ENCODE data around the gene LDAH.

LDAH gene

GRCh38 chr2:20654535-20654813 lies 168.4 kb downstream of the LDAH start:
- Histone ChIP-seq H3K4me2 (ENCODE audit: low read depth, low read length) (no peak overlapping the region), H3K27me3 (replicated peaks; ENCODE audit: insufficient read depth, low read length) (no peaks in the 10 kb centered on the region), H3K4me1 (ENCODE audit: low read length) (peaks cover 10% of the 10 kb centered on the region), H3K79me2 (ENCODE audit: low read length) (peaks cover 12% of the 10 kb centered on the region), H2AFZ (ENCODE audit: low read length) (no peak overlapping the region), H3K36me3 (replicated peaks; ENCODE audit: insufficient read depth, low read length) (no peaks in the 10 kb centered on the region), H4K20me1 (ENCODE audit: insufficient read depth, low read length) (no peaks in the 10 kb centered on the region), H3F3A (ENCODE audit: insufficient read depth, low read length) (peaks cover 5% of the 10 kb centered on the region; the same call in 1 of the 2 replicates), H3K9me2 (replicated peaks; ENCODE audit: insufficient read depth, low read length) (no peaks in the 10 kb centered on the region), H3K4me3 (ENCODE audit: low read length) (no peak overlapping the region), H3K9ac (ENCODE audit: low read length) (no peak overlapping the region), H3K27ac (ENCODE audit: low read length) (no peak overlapping the region), H3K9me3 (replicated peaks; ENCODE audit: insufficient read depth, low read length) (no peaks in the 10 kb centered on the region)
- TF ChIP-seq CTCF (IDR thresholded peaks at IDR 0.05; ENCODE audit: low read length) (no peak), EZH2phosphoT487 (IDR thresholded peaks at IDR 0.05; ENCODE audit: low read length) (no peak), EZH2 (optimal IDR thresholded peaks at IDR 0.05; ENCODE audit: low read depth, low read length) (no peak)
- no peak for DNase-seq

GRCh38 chr2:20653695-20654534 lies 169.0 kb downstream of the LDAH start:
- no peaks in the 10 kb centered on the region for H4K20me1 ChIP-seq (ENCODE audit: insufficient read depth, low read length)
- H3K4me2 ChIP-seq (ENCODE audit: low read depth, low read length), result no peak overlapping the region
- H3K27me3 ChIP-seq (replicated peaks; ENCODE audit: insufficient read depth, low read length), result no peaks in the 10 kb centered on the region
- no peaks in the 10 kb centered on the region for H3K36me3 ChIP-seq (replicated peaks; ENCODE audit: insufficient read depth, low read length)
- no peak overlapping the region for H2AFZ ChIP-seq (ENCODE audit: low read length)
- no peak overlapping the region for H3K9ac ChIP-seq (ENCODE audit: low read length)
- no peak for DNase-seq
- TF ChIP-seq CTCF (IDR thresholded peaks at IDR 0.05; ENCODE audit: low read length) (0 out of 2 replicates have a peak, but pooled peaks have one; percentile 5), EZH2 (optimal IDR thresholded peaks at IDR 0.05; ENCODE audit: low read depth, low read length) (no peak)
- no peaks in the 10 kb centered on the region for H3K9me2 ChIP-seq (replicated peaks; ENCODE audit: insufficient read depth, low read length)
- H3K4me3 ChIP-seq (ENCODE audit: low read length), result no peak overlapping the region
- H3F3A ChIP-seq (ENCODE audit: insufficient read depth, low read length), result peaks cover 5% of the 10 kb centered on the region; the same call in 1 of the 2 replicates
- peaks cover 18% of the 10 kb centered on the region for H3K79me2 ChIP-seq (ENCODE audit: low read length)
- H3K9me3 ChIP-seq (replicated peaks; ENCODE audit: insufficient read depth, low read length), result no peaks in the 10 kb centered on the region
- no peak overlapping the region for H3K27ac ChIP-seq (ENCODE audit: low read length)
- H3K4me1 ChIP-seq (ENCODE audit: low read length), result peaks cover 10% of the 10 kb centered on the region

- Histone ChIP-seq H3K27me3 (replicated peaks; ENCODE audit: insufficient read depth, low read length) (no peaks in the 10 kb centered on the region), H3K36me3 (replicated peaks; ENCODE audit: insufficient read depth, low read length) (no peaks in the 10 kb centered on the region), H3K27ac (ENCODE audit: low read length) (no peak overlapping the region), H4K20me1 (ENCODE audit: insufficient read depth, low read length) (no peaks in the 10 kb centered on the region), H2AFZ (ENCODE audit: low read length) (no peak overlapping the region), H3K9me3 (replicated peaks; ENCODE audit: insufficient read depth, low read length) (no peaks in the 10 kb centered on the region), H3K9me2 (replicated peaks; ENCODE audit: insufficient read depth, low read length) (no peaks in the 10 kb centered on the region), H3F3A (ENCODE audit: insufficient read depth, low read length) (peaks cover 5% of the 10 kb centered on the region; the same call in 1 of the 2 replicates), H3K4me3 (ENCODE audit: low read length) (no peak overlapping the region), H3K4me1 (ENCODE audit: low read length) (peaks cover 10% of the 10 kb centered on the region), H3K79me2 (ENCODE audit: low read length) (peaks cover 24% of the 10 kb centered on the region), H3K4me2 (ENCODE audit: low read depth, low read length) (no peak overlapping the region), H3K9ac (ENCODE audit: low read length) (no peak overlapping the region)
- TF ChIP-seq EZH2phosphoT487 (IDR thresholded peaks at IDR 0.05; ENCODE audit: low read length) (no peak), CTCF (IDR thresholded peaks at IDR 0.05; ENCODE audit: low read length) (no peak), EZH2 (optimal IDR thresholded peaks at IDR 0.05; ENCODE audit: low read depth, low read length) (no peak)
- DNase-seq, result no peak
Observed at GRCh38 chr2:20652673-20653575, 170.0 kb downstream of the LDAH start.
